Measurements from ENCODE around the gene KCNH2.
A peak's percentile ranks its signal among the peaks of the same experiment; 100 is the strongest.

Gene KCNH2

DNA sequence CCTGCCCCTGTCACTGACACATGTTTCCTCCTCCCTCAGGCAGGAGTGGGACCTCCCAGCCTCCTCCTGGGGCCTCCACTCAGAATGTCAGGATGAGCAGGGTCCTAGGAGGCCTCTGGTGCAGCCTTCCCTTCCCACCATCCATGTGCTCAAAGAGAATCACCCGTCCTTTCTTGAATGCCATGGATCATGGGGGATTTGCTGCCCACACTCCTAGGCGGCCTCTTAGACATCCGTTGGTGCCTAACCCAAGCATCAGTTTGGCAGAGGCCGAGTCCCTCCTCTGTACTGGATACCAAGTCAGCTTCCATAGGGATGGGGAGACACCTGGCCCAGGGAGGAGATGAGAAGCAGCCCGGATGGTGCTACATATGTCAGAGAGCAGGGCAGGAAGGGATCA is 19.7 kb upstream of the KCNH2 start:
- no peak for DNase-seq
- intact Hi-C loops (cut with DNase I): loop anchor here (10.0 kb wide), 1 partner anchor 213 kb away; no protein-coding TSS in a partner anchor

DNA sequence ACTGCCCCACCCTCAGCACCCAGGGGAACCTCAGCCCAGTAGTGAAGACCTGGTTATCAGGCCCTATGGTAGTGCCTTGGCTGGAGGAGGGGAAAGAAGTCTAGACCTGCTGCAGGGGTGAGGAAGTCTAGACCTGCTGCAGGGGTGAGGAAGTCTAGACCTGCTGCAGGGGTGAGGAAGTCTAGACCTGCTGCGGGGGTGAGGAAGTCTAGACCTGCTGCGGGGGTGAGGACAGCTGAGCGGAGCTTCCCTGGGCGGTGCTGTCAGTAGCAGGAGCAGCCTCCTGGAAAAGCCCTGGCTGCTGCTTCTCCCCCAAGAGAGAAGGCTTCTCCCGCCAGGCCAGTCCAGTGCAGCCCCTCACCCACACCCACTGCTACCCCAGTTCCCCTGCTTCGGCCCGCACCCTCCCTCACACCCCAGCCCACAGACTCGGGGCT is 19.0 kb upstream of the KCNH2 start:
- intact Hi-C loops (cut with DNase I): loop anchor here (10.0 kb wide), 1 partner anchor 212 kb away; no protein-coding TSS in a partner anchor

DNA sequence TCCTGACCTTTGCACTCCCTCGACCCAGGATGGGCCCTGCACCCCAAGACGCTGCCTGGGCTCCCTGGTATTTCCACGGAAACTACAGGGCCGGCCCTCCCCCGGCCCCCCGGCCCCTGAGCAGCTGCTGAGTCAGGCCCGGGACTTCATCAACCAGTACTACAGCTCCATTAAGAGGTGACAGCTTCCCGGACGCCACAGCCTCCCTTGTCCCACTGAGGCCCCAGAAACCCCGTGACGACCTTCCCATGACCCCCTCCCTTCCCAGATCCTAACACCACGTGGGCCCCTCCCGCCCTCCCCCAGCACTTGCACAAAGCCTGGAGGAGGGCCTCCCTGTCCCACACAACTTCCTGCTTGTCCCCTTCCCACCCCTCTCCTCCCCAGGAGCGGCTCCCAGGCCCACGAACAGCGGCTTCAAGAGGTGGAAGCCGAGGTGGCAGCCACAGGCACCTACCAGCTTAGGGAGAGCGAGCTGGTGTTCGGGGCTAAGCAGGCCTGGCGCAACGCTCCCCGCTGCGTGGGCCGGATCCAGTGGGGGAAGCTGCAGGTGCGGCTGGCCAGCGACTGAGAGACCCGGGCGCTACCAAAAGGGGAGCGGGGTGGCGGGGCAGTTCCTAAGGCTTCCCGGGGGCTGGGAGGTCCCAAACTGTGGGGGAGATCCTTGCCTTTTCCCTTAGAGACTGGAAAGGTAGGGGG is 18.4 kb upstream of the KCNH2 start:
- no peak for DNase-seq
- intact Hi-C loops (cut with DNase I): loop anchor here (10.0 kb wide), 1 partner anchor 212 kb away; no protein-coding TSS in a partner anchor

More for the DNA sequence above, 19.0 kb upstream of the KCNH2 start:
- DNase-seq: no peak

DNA sequence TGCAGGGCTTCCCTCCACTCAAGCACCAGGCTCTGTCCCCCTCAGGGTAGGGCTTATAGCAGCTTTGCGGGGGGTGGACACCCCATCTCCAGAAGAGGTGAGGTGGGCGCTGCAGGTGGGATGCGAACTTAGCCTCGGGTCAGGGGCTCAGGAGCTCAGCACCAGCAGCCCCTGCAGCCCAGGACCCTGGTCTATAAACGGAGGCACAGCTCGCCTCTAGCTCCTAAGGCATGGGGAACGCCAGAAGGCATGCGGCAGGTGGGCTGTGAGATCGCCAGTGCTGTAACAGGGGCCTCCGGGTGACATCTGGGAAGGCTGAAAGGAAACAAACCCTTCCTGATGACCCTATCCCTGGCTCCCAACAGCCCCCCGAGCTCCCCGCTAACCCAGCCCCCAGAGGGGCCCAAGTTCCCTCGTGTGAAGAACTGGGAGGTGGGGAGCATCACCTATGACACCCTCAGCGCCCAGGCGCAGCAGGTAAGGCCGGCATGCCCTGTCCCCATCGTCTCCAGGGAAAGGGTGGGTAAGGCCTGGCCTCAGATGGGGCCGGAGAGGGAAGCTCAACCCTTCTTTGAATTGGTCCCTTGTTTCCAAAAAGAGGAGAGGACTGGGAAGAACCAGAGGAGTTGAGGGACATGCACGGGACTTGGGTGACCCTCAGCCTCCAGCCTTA is 16.9 kb upstream of the KCNH2 start:
- intact Hi-C loops (cut with DNase I): loop anchor here (10.0 kb wide), 1 partner anchor 210 kb away; no protein-coding TSS in a partner anchor
- no peak for DNase-seq

DNA sequence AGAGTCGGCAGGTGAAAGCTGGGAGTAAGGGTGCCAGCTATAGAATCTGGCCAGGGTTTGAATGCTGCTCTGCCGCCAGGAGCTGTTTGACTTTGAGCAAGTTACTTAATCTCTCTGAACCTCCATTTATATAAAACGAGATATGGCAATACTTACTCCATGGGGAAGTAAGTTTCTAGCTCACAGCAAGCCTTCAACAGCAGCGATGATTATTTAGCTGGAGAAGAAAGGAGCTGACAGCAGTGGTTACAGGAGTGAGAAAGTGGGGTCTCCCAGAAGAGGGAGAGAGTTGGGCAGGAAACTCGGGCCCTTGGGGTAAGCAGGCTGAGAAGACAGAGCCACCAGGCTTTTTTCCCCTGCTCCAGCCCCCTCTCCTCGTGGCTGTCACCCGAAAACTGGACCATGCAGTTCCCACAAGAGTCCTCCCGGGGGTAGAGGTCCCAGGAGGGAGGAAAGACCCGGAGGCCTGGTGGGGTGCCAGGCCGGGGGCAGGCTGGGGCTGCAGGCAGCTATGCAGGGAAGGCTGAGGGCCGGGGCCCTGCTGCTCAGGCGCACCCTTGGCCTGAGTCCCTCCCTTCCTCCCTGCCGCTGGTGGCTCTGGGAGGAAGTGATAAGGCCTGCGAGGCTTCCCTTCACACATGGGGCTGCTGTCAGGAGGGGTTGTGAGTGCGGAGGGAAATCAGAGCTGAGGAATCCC is 16.2 kb upstream of the KCNH2 start:
- no peak for DNase-seq
- intact Hi-C loops (cut with DNase I): loop anchor here (10.0 kb wide), 1 partner anchor 209 kb away; no protein-coding TSS in a partner anchor

DNA sequence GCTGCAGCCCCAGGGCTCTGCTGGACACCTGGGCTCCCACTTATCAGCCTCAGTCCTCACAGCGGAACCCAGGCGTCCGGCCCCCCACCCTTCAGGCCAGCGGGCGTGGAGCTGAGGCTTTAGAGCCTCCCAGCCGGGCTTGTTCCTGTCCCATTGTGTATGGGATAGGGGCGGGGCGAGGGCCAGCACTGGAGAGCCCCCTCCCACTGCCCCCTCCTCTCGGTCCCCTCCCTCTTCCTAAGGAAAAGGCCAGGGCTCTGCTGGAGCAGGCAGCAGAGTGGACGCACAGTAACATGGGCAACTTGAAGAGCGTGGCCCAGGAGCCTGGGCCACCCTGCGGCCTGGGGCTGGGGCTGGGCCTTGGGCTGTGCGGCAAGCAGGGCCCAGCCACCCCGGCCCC is 15.4 kb upstream of the KCNH2 start:
- intact Hi-C loops (cut with DNase I): loop anchor here (10.0 kb wide), 1 partner anchor 209 kb away; no protein-coding TSS in a partner anchor
- DNase-seq: no peak

DNA sequence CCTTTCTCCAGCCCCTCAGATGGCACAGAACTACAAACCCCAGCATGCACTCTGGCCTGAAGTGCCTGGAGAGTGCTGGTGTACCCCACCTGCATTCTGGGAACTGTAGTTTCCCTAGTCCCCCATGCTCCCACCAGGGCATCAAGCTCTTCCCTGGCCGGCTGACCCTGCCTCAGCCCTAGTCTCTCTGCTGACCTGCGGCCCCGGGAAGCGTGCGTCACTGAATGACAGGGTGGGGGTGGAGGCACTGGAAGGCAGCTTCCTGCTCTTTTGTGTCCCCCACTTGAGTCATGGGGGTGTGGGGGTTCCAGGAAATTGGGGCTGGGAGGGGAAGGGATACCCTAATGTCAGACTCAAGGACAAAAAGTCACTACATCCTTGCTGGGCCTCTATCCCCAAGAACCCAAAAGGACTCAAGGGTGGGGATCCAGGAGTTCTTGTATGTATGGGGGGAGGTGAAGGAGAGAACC is 14.7 kb upstream of the KCNH2 start:
- peak in 6 of 42 donors; percentile 19 to 66 (median 50) for DNase-seq
- intact Hi-C loops (cut with DNase I): loop anchor here (10.0 kb wide), 1 partner anchor 208 kb away; no protein-coding TSS in a partner anchor

DNA sequence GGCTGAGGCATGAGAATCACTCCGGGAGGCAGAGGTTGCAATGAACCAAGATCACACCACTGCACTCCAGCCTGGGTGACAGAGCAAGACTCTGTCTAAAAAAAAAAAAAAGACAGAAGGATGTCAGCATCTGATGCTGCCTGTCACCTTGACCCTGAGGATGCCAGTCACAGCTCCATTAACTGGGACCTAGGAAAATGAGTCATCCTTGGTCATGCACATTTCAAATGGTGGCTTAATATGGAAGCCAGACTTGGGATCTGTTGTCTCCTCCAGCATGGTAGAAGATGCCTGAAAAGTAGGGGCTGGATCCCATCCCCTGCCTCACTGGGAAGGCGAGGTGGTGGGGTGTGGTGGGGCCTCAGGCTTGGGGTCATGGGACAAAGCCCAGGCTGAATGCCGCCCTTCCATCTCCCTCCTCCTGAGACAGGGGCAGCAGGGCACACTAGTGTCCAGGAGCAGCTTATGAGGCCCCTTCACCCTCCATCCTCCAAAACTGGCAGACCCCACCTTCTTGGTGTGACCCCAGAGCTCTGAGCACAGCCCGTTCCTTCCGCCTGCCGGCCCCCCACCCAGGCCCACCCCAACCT is 14.0 kb upstream of the KCNH2 start:
- intact Hi-C loops (cut with DNase I): loop anchor here (10.0 kb wide), 1 partner anchor 207 kb away; no protein-coding TSS in a partner anchor
- no peak for DNase-seq

DNA sequence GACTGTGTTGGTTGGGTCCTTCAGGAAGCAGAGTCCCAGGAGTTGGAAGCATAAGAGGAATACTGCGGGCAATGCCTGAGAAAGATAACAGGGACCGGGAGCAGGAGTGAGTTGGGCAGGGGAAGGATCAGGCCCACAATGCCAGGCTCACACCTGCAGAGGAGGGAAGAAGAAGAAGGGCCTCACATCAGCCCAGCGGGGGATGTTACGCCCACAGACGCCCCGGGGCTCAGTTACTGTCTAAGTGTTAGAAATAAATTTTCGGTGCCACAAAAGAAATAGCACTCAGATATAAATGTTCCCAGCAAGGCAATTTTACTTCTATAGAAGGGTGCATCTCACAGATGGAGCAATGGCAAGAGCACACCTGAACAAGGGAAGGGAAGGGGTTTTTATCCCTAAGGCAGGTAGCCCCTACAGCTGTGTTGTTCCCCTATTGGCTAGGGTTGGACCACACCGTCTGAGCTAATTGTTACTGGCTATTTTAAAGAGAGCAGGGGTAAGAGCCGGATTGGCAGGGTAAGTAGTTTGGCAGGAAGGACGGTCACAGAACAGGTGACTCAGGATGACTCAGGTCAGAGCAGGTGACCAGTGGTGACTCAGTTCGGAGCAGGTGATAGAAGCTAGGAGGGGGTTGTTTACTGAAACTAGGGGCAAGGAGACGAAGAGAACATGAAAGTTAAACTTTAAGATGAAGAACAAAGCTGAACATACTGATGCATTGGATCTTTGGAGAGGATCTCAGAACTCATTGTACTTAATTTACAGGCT is 12.5 kb upstream of the KCNH2 start, which contains the start of gene NOS3:
Gene NOS3, plus strand, starts transcription at position 602 of the 771 bp plus-strand sequence. CDS start 2,787 bp downstream, outside the sequence.
- DNase-seq: no peak
- intact Hi-C loops (cut with DNase I): loop anchor here (10.0 kb wide), 1 partner anchor 206 kb away; no protein-coding TSS in a partner anchor

DNA sequence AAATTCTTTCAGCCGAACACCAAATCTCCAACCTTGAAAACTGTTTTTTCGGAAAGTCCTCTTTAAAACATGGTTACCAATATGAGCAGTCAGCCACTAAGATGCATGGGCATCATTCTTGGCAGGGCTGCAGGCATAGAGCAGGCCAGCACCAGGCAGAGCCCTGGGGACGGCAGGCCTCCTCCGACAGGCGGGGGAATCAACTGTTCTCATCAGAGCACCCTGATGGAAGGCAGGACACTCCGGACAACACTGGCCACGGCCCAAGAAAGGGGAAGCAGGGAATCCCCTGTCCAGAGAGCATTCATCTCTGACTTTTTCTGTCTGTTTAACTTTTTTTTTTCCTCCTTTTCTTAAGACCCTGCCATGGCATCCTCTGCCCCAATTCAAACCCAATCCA is 11.3 kb upstream of the KCNH2 start:
- no peak for DNase-seq
- intact Hi-C loops (cut with DNase I): loop anchor here (2.0 kb wide), 1 partner anchor 27 kb away; no protein-coding TSS in a partner anchor

DNA sequence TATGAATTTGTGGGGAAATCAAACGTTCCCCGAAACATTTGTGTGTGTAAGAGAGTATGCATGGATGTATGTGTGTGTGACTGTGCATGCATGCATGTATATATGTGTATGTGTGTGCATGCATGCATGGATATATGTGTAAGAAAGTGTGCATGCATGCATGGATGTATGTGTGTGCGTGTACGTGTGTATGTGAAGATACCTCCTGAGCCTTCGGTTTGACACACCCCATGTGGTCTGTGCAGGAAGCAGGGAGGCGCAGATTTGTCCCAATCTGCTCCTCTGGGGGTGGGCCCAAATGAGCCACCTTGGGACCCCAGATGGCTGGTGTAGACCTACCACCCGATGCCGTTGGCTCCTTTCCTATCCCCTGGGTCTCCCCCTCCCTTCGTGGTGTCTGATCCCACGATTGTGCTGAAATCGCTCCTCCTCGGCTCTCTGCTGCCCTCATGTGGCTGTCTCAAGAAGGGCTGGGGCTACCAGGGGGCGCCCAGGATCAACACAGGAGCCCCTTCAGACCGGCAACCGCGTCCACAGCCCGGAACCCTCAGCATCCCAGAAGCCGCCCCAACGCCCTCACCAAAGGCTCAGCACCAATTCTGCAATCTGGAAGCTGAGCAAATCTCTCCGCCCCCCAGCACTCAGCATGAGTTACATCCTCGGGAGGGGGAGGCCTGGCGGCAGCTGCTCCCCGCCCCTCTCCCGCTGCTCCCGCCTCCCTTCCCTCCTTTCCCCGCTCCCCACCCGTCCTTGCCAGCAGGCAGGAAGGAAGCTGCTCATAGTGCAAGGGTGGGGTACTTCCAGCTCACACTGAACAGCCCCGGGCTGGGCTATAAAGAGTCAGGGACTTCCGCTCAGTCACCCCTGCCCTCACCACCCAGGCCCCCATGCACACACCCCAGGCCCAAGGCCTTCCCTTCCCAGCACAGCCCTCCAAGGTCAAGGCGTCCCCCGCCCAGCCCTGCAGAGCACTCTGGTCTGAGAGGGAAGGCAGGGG is 10.4 kb upstream of the KCNH2 start:
- intact Hi-C loops (cut with DNase I): loop anchor here (2.0 kb wide), 1 partner anchor 26 kb away; no protein-coding TSS in a partner anchor
- peak; percentile 58 to 91 (median 80) for DNase-seq

DNA sequence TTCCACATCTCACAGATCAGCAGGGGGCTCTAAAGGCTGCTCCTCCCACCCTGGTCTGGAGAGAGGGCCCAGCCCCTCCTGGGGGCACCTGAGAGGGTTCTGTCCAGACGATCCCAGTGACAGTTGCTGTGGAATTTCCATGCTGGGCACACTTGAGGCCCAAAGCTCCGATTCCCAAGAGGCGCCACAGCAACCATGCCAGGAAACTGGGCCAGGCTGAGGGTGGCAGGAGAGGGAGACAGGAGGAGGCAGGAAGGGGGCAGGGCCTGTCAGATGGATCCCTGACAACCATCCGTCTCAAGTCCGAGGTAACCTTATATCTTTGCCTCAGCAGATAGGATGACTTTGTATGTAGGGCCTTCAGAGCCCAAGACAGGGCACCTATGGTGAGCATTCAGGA is 8.4 kb upstream of the KCNH2 start:
- intact Hi-C loops (cut with DNase I): loop anchor here (2.0 kb wide), 1 partner anchor 88 kb away; no protein-coding TSS in a partner anchor
- DNase-seq: no peak

DNA sequence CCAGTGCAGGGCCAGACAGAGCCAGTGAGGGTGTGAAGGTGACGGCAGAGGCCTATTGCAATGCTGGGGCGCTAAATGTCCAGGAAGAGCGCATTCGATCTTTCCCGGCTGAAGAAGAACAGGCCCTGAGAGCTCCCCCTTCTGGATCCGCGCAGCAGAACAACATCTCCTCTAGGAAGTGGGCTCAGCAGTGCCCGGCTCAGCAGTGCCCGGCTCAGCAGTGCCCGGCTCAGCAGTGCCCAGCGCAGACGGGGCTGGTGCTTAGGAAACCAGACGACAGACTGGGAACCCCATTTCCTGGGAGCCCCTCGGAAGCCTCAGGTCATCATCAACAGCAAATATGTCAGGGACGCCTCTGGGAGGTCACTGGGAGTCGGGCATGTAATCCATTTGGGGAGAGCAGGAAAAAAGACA is 8.0 kb upstream of the KCNH2 start:
- peak in 40 of 42 donors; percentile 60 to 91 (median 78) for DNase-seq
- intact Hi-C loops (cut with DNase I): loop anchor here (2.0 kb wide), 1 partner anchor 87 kb away; no protein-coding TSS in a partner anchor

DNA sequence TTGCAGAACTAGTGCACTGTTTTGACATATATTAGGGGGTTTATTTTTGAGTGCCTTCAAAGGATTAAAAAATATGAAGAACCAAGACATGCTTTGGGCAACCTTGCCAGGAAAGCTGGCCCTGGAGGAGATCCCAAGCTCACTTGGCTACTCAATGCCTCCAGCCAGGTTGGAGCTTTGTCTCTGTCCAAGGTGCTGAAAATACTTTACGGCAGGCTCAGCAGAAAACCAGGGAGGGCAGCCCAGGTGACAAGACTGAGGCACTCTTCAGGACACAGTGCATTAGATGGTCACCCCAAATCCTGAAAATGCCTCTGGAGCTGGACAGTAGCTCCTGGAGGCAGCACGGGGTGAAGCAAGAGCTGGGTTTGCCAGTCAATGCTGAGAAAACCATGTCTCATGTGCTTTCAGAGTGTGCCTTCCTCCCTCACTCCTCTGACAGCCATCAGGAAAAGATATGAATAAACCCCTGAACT is 5.8 kb upstream of the KCNH2 start:
- peak in 1 of 42 donors; percentile 65 for DNase-seq

DNA sequence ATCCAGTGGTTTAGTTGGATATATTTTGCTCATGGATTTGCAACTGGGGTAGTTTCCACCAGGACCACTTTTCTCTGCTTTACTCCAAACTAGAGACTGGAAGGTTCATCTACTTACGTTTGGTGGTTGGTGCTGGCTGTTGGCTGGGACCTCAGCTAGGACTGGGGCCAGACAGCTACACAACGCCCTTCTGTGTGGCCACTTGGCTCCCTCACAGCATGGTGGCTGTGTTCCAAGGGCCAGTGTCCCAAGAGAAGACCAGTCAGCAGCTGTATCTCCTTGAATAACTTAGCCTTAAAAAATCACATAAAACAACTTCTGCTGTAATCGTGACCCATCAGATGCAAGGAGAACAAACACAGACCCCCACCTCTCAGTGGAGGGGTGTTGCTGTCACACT is 4.2 kb upstream of the KCNH2 start:
- DNase-seq: peak; percentile 69 to 96 (median 90)
- intact Hi-C loops (cut with DNase I): no loop called here

More for the DNA sequence above, 5.8 kb upstream of the KCNH2 start:
- intact Hi-C loops (cut with DNase I): no loop called here

DNA sequence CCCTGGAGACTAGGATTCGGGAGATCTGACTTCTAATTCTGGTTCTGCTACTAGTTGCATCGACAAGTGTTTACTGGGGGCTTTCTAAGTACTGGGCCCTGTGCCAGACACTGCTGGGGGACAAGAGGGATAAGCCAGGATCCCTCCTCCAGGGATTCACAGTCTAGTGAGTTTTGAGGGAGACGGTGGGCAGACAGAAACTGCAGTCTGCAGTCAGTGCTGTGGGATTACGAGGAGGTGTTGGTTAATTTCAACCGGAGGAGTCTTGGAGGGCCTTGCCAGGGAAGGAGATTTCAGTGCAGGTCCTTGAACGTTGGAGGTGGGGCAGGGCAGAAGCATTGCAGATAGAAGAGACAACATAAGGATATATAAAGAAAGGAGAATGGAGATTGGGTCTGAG is 3.5 kb upstream of the KCNH2 start:
- intact Hi-C loops (cut with DNase I): no loop called here
- DNase-seq: no peak

Data from head of caudate nucleus (tissue), 42 donors.